Kidney epithelial cell (primary cell): ENCODE results near the gene ANKRD1. TPM values are rescaled to one million over a fixed set of nuclear protein-coding genes. Genes with fewer than 3 reads are reported as not detected.

ENCODE experiments used
- DNase-seq: peaks from one replicate; pipeline ENCODE4 v3.0.0-alpha.2; 2010; ENCODE audit warnings: low read depth
- H3K27me3 ChIP-seq: 2 replicates; pipeline ENCODE4 v1.6.0; 2011; ENCODE audit warnings: low read length; ENCODE audit not compliant: control insufficient read depth, insufficient read depth
- H3K36me3 ChIP-seq: 2 replicates; pipeline ENCODE4 v1.5.1; 2011; ENCODE audit warnings: low read length; ENCODE audit not compliant: control insufficient read depth, insufficient read depth
- H3K4me3 ChIP-seq: 2 replicates; pipeline ENCODE4 v1.5.1; 2011; ENCODE audit warnings: low read depth, mild to moderate bottlenecking, control low read depth, low read length
- CTCF ChIP-seq: IDR thresholded peaks from 2 replicates; pipeline ENCODE4 v1.5.1; 2011; ENCODE audit warnings: mild to moderate bottlenecking, moderate library complexity, low read length, control low read depth, inconsistent platforms; ENCODE audit not compliant: insufficient read depth, poor library complexity, severe bottlenecking
- total RNA-seq: library from RNA; depleted of rRNA; stranded (reverse); fragments of >200 nt; gene quantifications from 2 replicates; pipeline ENCODE4 v1.2.3, GENCODE V29; 2015

ANKRD1 gene
- total RNA-seq, 1 donor from 2014 or later, result 171 TPM

GRCh38 chr10:90923111-90923731, 2.3 kb upstream of the ANKRD1 start:
- no peak for TF ChIP-seq CTCF
- no peak for DNase-seq
- no peaks in the 10 kb centered on the region for H3K36me3 ChIP-seq
- no peak overlapping the region for H3K4me3 ChIP-seq
- H3K27me3 ChIP-seq, result no peaks in the 10 kb centered on the region

GRCh38 chr10:90921906-90922305, 1.0 kb upstream of the ANKRD1 start:
- Histone ChIP-seq H3K4me3 (no peak overlapping the region), H3K36me3 (no peaks in the 10 kb centered on the region), H3K27me3 (no peaks in the 10 kb centered on the region)
- TF ChIP-seq CTCF, result no peak
- no peak for DNase-seq

GRCh38 chr10:90919683-90920574, 958 bp downstream of the ANKRD1 start:
- no peak for DNase-seq
- TF ChIP-seq CTCF, result no peak
- no peaks in the 10 kb centered on the region for H3K27me3 ChIP-seq
- H3K36me3 ChIP-seq, result no peaks in the 10 kb centered on the region
- no peak overlapping the region for H3K4me3 ChIP-seq

- no peaks in the 10 kb centered on the region for H3K36me3 ChIP-seq
- H3K4me3 ChIP-seq, result no peak overlapping the region
- DNase-seq, result no peak
- no peaks in the 10 kb centered on the region for H3K27me3 ChIP-seq
- no peak for TF ChIP-seq CTCF
Measured at GRCh38 chr10:90917968-90918318, 2.9 kb downstream of the ANKRD1 start.

GRCh38 chr10:90917238-90917967, 3.5 kb downstream of the ANKRD1 start:
- no peak overlapping the region for H3K4me3 ChIP-seq
- no peaks in the 10 kb centered on the region for H3K27me3 ChIP-seq
- no peak for TF ChIP-seq CTCF
- DNase-seq, result no peak
- no peaks in the 10 kb centered on the region for H3K36me3 ChIP-seq
